ENCODE data around the gene SOCS3.
"Not testable (repeated sequence)": the region's sequence is repeated elsewhere in the genome, so short reads cannot be mapped to it uniquely, and the experiment has no call there.

The SOCS3 gene

DNA sequence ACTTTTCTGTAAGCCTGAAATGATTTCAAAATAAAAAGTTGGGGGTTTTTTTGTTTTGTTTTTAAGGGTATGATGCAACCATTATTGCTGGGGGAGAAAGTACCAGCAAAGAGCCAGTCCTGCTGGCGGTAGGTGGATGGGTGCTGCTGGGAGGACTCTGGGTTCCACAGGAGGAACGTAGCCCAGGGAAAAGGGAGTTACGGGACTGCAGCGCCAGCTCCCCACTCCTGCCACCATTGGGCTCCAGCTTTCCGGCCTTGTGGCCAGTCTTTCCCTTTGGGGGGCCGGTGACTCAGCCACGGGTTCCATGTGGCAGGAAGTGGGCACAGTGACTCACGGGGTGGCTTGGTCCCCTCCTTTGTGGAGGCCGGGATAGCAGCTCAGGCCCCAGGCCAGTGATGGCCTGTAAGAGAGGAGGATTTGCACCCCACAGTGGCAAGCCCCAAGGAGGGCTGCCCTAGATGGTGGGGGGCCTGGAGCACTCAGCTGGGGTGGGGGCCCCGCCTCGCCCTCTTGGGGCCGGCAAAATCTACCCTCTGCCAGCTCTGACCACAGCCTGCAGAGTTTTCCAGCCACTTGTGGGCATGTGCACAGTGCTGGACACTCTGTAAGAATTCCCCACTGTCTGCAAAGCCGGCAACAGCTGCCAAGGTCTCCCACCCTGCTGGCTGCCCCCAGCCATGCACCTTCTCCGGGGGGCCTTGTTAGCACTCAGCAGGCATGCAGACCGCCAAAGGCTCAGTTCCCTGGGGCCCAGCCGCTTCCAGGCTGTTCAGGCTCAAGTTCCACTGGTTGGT, 30.4 kb downstream of the SOCS3 start:
- no peak for DNase-seq (ENCODE audit: low read depth in 3 of 3)

DNA sequence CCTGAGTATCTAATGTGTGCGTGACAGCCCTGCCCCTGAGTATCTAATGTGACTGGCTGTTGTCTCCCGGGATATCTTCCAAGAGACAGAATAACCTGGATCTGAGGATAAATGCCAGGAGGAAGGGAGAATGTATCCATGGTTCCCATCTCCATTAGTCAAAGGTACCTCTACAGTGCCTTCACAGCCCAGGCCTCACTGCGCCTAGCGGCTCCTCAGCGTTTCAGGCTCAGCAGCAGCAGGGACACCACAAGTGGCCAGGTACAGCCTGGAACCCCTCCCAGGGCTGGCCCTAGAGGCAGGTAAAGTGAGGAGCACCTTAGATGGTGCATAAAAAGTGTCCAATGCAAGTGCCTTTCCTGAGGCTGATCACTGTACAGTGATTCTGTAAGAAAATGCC, 32.0 kb downstream of the SOCS3 start:
- DNase-seq (ENCODE audit: low read depth in 3 of 3) = no peak

DNA sequence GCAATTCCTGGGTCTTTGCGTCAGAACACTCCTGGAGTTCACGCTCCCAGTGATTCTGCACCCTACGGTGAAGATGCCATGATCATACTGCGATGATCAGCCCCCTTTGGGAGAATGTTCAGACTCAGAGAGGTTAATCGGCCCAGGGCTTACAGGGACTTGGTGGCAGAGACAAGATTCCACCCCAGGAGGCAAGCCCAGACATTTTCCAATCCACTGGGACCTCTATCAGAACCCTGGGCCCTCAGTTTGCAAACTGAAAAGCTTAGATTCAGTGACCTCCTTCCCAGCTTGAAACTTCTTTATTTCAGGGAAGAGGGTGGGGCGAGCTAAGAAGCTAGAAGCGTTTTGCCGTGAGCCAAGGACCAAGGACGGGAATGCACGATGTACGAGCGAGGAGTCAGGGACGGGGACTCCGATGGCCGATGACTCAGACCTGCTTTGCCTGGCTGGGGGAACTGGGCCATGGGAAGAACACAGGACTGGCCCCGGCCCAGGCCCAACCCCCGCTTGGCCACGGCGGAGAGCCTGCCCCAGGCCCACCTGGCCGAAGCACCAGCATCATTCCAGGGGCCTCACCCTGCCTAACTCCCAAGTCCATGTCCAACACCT, 34.7 kb downstream of the SOCS3 start:
- no peak for DNase-seq (ENCODE audit: low read depth in 3 of 3)

DNA sequence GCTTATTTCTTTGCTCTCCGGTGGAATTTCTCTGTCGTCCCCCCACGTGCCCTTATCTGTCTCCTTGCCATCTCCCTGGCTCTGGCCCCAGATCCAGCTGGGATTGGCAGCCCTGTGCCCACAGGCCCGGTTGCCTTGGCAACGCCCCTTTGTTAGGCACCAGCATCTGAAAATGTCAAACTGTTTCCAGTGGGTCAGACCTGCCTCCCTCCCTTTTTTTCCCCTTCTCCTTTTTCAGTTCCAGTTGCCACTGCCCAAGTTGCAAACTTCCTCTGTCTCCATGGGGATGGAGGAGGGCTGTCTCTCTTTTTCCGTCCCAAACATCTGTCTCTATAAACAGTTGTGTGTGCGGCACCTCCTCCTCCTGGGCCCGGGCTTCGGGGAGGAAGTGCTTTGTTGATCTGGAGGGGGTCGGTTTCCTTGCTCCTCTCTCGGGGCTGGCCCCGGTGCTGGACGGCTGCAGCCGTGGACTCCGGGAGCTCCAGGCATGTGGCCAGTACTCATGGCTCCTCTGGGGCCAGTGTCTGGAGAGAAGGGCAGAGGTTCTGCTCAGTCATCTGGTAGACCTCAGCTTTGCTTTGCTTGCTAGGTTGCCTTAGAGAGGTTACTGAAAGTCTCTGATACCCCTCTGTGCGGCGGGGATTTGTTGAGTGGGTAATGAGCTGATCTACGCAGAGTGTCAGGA, 35.3 kb downstream of the SOCS3 start:
- no peak for DNase-seq (ENCODE audit: low read depth in 3 of 3)

DNA sequence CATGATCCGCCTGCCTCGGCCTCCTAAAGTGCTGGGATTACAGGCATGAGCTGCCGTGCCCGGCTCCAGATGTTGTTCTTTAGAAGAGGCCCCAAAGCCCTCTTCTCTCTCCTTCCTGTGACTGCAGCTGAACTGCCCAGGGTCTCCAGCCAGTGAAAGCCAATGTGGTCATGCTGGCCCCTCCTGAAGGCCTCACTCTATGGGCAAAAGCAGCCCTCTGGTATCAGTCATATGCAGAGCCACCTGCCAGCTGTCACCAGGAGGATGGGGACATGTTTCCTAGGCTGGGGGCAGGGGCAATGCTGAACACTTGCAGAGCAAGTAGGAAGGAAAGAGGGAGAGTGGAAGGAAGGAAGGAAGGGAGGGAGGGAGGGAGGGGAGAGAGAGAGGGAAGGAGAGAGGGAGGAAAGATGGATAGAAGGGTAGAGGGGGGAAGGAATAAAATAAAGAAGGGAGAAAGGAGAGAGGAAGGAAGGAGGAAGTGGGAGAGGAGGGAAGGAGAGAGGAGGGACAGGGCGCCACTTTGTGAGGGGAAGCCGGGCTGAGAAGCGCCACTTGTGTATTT, 36.0 kb downstream of the SOCS3 start:
- no peak for DNase-seq (ENCODE audit: low read depth in 3 of 3)

DNA sequence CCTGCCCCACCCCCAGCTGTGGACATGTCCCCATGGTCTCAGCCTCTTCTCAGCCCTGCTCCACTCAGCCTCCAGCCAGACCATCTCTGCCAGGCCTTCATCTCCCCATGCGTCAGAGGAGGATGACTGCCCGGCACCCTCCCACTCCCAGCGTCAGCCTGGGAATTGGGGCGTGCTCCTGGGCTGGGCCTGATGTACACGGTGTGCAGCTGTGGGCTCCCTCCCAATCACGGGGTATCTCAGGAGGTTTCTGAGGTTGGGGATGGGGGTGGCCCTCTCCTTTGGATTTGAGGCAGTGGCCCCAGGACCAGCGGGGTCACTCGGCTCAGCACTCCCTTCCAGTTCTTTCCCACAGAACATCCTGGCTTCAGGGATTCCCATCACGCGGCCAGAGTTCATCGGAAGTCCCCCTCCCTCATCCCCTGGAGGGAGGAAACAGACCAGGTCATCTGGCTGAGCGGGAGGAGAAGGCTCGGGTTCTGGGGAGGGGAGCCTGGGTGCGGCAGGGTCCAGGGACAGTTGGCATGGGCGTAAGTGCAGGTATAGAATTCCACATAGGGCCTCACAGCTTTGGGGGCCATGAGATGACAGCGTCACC, 36.9 kb downstream of the SOCS3 start:
- no peak for DNase-seq (ENCODE audit: low read depth in 3 of 3)

DNA sequence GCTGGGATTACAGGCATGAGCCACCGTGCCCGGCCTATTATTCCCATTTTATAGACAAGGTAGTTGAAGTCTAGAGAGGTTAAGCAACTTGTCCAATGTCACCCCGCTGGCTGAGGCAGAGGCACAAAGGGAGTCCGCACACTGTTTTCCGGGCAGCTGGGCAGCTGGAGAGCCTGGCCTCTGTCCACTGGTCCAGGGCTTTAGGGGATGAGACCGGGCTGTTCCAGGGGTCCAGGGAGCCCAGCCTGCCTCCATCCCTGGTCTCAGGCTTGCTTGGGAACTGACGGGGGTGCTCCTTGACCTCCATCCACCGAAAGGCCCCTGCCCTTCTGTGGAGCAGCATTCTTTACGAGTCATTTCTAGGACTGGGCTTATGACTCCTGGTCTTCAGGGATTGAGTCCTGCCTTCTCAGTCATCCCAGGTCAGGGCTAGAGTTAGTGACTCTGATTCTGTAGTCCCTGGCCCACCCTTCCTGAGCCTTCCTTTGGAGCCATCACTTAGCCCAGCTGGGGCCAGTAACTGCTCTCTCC, 37.5 kb downstream of the SOCS3 start:
- DNase-seq (ENCODE audit: low read depth in 3 of 3) = no peak

DNA sequence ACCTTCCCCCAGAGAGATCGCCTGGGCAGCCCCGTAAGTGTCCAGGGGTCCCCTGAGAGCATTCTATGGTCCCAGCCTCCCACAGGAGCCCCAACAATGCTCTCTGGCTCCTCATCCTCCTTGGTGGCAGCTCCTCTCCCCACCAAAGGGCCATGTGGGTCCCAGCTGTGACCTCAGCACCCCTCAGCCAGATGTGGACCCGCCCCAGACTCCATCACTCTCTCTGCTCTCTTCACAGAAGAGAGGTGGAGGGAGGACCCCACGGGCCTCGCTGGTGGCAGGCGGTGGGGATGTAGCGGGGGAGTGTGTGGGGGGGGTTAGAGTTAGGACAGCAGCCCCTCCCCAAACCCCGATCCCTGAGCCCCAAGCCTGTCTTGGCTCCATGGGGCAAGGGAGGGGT, 41.0 kb downstream of the SOCS3 start:
- DNase-seq (ENCODE audit: low read depth in 3 of 3) = no peak

DNA sequence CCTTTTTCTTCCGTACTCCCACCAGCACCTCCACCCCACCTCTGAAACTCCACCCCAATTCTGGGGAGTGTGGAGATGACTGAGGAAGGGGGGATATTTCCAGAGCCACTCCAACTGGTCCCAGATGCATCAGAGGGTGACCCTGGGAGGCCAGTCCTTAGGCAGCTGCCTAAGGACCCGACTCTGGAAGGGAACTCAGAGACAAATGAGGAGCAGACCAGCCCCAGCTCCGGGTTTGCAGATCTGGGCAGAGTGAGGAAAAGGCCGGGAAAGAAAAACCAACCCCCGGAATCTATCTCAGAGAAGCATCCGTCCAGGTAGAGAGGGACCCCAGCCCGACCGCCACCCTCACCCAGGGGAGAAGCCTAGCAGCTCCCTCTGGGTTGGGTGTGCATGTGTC, 41.5 kb downstream of the SOCS3 start:
- DNase-seq (ENCODE audit: low read depth in 3 of 3) = no peak

DNA sequence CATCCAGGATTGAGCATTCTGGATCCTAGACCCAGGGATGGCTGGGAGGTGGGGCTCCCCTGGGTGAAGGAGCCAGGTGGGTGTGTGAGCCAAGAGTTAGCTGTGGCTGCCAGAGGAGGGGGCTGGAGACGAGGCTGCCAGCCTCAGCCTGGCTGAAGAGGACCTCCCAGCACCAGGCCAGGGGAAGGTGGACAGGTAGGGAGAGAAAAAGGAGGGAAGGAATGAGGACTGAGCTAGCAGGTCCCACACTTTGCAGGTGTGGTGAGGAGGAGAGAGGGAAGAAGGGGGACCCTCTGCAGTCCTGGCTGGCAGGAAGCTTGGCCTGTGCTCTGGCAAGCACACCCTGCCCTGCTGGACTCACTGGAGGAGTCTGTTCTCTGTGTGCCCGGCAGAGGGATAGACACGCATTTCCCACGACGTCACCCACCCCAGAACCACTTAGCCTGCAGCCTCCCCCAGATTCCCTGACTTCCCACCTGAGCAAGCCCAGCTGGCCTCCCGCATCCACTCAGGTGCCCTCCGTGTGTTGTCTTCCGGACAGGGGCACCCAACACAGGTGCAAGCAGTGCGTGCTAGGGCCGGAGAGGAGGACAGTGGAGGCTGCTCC, 42.0 kb downstream of the SOCS3 start:
- no peak for DNase-seq (ENCODE audit: low read depth in 3 of 3)

DNA sequence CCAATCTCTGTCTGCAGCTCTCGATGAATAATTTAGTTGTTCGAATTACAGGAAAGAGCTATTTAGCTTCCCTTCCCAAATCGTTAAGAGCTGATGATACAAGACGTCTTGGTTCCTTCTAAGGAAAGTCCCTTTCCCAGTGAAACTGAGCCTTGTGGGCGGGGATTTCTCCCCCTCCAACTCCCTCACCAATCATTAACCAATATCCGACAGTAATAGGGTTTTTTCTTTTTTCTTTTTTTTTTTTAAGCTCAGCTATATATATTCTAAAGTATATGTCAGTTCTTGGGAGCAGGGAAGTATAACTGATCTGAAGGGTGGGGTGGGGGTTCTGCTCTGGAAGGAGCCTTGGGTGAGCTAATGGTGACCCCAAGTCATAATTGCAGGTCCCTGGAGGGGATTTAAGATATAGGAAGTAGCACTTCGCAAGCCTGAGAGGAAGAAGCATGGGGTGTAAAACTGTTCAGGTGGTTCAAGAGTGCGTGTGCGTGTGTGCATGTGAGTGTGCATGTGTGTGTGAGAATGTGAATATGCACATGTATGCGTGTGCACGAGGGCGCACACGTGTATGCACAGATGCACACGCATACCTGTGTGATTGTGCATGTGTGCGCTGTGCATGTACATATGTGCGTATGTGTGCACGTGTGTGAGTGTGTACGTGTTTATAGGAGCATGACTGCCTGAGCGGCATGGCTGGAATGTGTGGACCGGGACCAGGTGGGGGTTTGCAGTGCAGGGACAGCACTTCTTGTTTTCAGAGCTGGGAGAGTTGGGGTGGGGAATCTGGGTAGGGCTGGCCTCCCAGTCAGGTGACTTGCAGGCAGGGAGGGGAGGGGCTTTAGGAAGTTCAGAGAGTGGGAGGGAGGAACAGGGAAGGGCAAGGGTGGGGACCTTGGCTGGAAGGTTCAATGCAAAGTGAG, 42.7 kb downstream of the SOCS3 start:
- DNase-seq (ENCODE audit: low read depth in 3 of 3) = no peak

DNA sequence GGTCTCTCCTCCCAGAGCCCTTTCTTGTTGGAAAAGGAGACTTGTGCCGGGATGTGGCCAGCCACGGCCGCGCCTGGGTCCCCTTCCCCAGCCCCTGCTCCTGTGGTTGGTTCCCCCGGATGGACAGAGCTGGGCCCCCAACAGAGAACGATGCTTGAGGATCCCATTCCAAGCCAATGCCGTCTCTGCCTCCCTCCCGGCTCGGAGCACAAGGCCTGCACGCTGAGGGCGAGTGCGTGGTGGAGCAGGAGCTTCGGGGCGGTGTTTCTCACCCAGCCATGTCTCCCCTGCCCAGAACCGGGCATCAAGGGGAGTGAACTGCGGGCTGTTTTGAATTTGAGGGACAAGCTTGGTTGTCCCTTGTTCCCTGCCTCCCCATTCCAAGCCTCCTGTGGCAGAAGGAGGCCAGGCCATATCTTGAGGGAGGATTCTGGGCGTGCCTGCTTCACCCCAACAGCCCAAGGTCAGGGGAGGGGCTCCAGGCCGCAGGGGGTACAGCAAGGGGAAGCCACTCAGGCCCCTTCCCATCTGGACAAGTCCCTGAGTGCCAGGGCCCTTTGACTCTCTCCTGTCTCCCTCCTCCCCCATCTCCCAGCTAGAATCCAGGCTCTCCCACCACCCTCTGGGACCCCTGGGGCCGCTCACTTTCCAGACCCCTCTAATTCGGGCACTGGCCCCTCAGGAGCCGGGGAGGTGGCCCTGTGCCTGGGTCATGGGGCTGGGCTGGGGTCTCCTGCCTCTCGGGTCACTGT, 43.6 kb downstream of the SOCS3 start:
- no peak for DNase-seq (ENCODE audit: low read depth in 3 of 3)

DNA sequence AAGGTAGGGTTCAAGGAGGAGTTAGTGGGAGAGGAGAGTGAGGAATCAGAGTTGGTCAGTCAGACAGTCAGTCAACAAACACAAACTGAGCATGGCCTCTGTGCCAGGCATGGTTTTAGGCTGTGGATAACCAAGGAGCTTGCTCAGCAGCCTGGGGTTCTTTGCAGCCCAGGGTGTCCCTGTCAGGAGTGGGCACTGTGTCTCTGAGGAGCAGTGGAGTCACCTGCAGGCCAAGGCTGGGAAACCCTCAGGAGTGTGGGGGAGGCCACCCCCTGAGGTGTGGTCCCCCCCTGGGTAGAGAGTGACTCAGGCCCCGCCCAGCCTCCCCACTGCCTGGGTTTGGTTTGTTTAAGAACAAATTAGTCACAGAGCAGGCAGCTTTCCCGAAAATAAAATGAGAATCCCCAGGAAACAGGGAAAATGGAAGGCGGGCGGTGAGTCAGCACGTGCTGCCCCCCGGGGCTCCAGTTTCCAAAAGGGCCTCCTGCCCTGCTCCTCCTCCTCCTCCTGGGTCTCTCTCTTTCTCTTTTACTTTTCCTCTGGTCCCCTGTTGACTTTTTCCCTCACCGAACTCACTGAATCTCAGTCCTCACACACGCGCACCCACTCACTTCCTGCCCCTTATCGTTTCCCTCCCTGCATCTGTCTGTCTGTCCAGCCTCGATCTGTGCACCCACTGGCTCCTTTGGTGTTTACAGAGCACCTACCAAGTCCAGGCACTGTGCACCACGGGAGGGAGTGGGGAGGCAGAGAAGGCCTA, 44.3 kb downstream of the SOCS3 start:
- peak; percentile 40 to 53 (median 47) for DNase-seq (ENCODE audit: low read depth in 3 of 3)

DNA sequence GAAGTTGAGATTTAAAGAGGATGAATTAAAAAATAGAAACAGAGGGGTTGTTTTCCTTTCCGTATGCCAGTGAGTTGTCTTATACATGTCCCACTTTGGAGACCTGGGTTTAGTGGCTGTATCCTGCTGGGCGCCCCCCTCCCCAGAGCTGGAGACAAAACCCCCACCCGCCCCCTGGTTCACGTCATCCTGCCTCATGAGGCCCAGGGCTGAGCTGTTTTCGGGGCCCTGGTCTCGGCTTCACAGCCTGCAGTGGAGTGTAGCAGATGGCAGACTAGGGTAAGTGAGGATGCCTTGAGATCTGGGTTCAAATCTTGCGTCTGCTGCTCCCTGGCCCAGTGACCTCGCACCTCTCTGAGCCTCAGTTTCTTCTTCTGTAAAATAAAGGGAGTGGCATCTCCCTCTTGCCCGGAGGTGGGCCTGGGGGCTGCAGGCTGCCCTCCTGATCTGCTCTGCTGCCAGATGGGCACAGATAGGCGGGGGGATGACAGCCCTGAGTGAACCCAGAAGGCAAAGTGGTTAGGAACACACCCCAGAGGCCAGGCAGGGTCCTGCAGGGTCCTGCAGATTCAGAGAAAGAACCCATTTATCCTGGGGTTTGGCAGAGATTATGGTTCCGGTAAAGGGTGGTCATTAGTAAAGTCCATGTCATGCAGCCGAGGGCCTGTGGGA, 45.1 kb downstream of the SOCS3 start:
- no peak for DNase-seq (ENCODE audit: low read depth in 3 of 3)

DNA sequence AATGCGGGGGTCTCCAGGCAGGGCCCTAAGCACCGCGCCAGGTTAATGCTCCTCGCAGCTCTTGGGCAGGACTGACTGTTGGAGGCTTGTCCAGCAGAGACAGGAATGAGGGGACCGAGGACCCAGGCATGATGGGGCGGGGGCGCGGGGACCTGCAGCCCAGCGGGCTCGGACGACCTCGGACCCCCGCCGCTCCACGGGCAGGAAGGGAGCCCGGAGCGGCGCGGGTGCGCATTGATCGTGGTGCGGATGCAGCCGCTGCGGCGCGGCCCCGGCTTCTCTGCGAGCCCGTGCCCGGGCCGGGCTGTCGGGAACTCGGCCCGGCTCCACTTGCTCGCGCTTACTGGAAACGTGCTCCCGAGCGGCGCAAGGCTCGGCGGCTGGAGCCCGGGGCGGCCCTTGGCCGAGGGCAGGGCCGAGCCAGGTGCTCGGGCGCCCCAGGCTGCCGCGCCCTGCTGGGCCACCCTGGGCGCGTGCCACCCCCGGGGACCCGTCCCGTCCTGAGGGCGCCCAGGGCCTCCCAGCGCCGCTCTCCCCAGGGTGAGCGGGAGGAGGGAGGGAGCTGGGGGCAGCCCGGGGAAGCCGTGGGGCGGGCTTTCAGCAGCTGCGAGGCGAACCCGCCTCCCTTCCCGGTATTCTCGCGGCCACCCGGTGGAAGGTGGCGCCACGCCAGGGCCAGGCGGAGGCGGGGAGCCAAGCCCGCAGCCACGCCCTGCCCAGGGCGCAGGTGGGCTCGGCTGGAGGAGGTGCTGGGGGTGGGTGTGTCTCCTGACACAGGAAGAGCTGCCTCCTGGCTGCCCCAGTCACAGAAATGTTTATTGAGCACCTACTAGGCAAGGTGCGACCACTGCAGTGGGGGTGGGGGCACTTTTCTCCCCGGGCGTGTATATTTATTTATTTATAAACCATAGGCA, 45.9 kb downstream of the SOCS3 start:
- peak; percentile 44 to 55 (median 49) for DNase-seq (ENCODE audit: low read depth in 3 of 3)

DNA sequence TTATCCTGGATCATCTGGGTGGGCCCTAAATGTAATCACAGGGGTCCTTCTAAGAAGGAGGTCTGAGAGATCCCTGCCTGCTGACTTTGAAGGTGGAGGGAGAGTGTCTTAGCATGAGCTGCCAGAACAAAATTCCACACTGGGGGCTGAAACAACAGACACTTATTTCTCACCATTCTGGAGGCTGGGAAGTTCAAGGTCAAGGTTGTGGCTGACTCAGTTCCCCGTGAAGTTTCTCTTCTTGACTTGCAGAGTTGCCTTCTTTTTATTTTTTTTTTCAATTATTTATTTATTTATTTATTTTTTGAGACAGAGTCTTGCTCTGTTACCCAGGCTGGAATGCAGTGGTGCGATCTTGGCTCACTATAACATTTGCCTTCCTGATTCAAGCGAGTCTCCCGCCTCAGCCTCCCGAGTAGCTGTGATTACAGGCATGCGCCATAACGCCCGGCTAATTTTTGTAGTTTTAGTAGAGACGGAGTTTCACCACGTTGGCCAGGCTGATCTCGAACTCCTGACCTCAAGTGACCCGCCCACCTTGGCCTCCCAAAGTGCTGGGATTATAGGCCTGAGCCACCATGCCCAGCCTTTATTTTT, 50.1 kb downstream of the SOCS3 start:
- DNase-seq (ENCODE audit: low read depth in 3 of 3) = not testable (repeated sequence)

Measured in stimulated activated CD4-positive, alpha-beta T cell treated with anti-CD3 and anti-CD28 coated beads, TNF-alpha, amount 100 ng/mL, for 4 hours (primary cell).